HG03039 (cell line): Measurements from ENCODE around the gene ADAMTS13.
A peak's percentile ranks its signal among the peaks of the same experiment; 100 is the strongest.

ENCODE experiments used
- ATAC-seq: cut with Tn5 transposase; IDR thresholded peaks from one replicate; pipeline ENCODE4 v1.9.1; 2021; ENCODE audit warnings: mild to moderate bottlenecking, moderate library complexity; ENCODE audit not compliant: unreplicated experiment

Gene ADAMTS13

GRCh38 chr9:133453651-133454050 is 31.5 kb downstream of the ADAMTS13 start:
- no peak for ATAC-seq

- no peak for ATAC-seq
These were observed 32.2 kb downstream of the ADAMTS13 start for GRCh38 chr9:133454325-133454724.

GRCh38 chr9:133454943-133455673 is 32.9 kb downstream of the ADAMTS13 start:
- no peak for ATAC-seq

GRCh38 chr9:133455936-133456335 is 33.8 kb downstream of the ADAMTS13 start:
- no peak for ATAC-seq

- ATAC-seq: no peak
These were observed 34.2 kb downstream of the ADAMTS13 start for GRCh38 chr9:133456409-133456808.

- no peak for ATAC-seq
These were observed 35.1 kb downstream of the ADAMTS13 start for GRCh38 chr9:133457233-133457632.

GRCh38 chr9:133457748-133458147 is 35.6 kb downstream of the ADAMTS13 start:
- no peak for ATAC-seq

- no peak for ATAC-seq
These were observed 36.6 kb downstream of the ADAMTS13 start for GRCh38 chr9:133458643-133459312.

GRCh38 chr9:133459476-133460404 is 37.6 kb downstream of the ADAMTS13 start, which contains the start of gene CACFD1:
CACFD1 (plus strand) TSS chr9:133459978; CDS start chr9:133460067, 89 bp downstream.
- peak; percentile 61 for ATAC-seq

- peak; percentile 12 for ATAC-seq
These were observed 38.4 kb downstream of the ADAMTS13 start for GRCh38 chr9:133460405-133461175.

- no peak for ATAC-seq
These were observed 39.8 kb downstream of the ADAMTS13 start for GRCh38 chr9:133461975-133462374.

- no peak for ATAC-seq
These were observed 41.2 kb downstream of the ADAMTS13 start for GRCh38 chr9:133463234-133463863.

- ATAC-seq: no peak
These were observed 41.9 kb downstream of the ADAMTS13 start for GRCh38 chr9:133463864-133464615.

GRCh38 chr9:133464638-133465037 is 42.5 kb downstream of the ADAMTS13 start:
- ATAC-seq: no peak

- no peak for ATAC-seq
These were observed 43.8 kb downstream of the ADAMTS13 start for GRCh38 chr9:133465984-133466383.

- ATAC-seq: no peak
These were observed 44.9 kb downstream of the ADAMTS13 start for GRCh38 chr9:133467101-133467500.

- no peak for ATAC-seq
These were observed 46.2 kb downstream of the ADAMTS13 start for GRCh38 chr9:133468374-133468773.

- no peak for ATAC-seq
These were observed 46.7 kb downstream of the ADAMTS13 start for GRCh38 chr9:133468777-133469421.

- ATAC-seq: no peak
These were observed 48.3 kb downstream of the ADAMTS13 start for GRCh38 chr9:133470427-133470924.
